ENCODE results near the gene EBPL.

GRCh38 chr13:49697468-49697867 is 6.2 kb upstream of the EBPL start:
- TF ChIP-seq CTCF (IDR thresholded peaks at IDR 0.05) (no peak), POLR2A (IDR thresholded peaks at IDR 0.05) (no peak)
